BE2C (cell line): ENCODE results near the gene AGFG1.

Experiments used
- DNase-seq: peaks from one replicate; pipeline ENCODE4 v3.0.0-alpha.2; 2020
- H3K27me3 ChIP-seq: fragments of 250-450 bp; sonication (Bioruptor Pico); 2 replicates; pipeline ENCODE4 v1.5.1; 2020; ENCODE audit warnings: mild to moderate bottlenecking
- H3K36me3 ChIP-seq: fragments of 250-450 bp; sonication (Bioruptor Pico); 2 replicates; pipeline ENCODE4 v1.5.1; 2020; ENCODE audit warnings: mild to moderate bottlenecking
- H3K4me1 ChIP-seq: fragments of 250-450 bp; sonication (Bioruptor Pico); 2 replicates; pipeline ENCODE4 v1.5.1; 2020
- H3K4me3 ChIP-seq: 2 replicates; pipeline ENCODE4 v1.5.1; 2011; ENCODE audit warnings: low read depth, low read length
- H3K9me3 ChIP-seq: fragments of 250-450 bp; sonication (Bioruptor Pico); 2 replicates; pipeline ENCODE4 v1.5.1; 2020
- CTCF ChIP-seq: IDR thresholded peaks from 2 replicates; pipeline ENCODE4 v1.5.1; 2012; ENCODE audit warnings: mild to moderate bottlenecking, low read depth, low read length

AGFG1 gene

GRCh38 chr2:227473806-227474205, 1.9 kb downstream of the AGFG1 start:
- H3K27me3 ChIP-seq: no peaks in the 10 kb centered on the region
- H3K4me3 ChIP-seq: peak overlapping the region; percentile 75
- TF ChIP-seq CTCF: no peak
- H3K9me3 ChIP-seq: no peaks in the 10 kb centered on the region
- no peak for DNase-seq
- no peaks in the 10 kb centered on the region for H3K4me1 ChIP-seq
- no peaks in the 10 kb centered on the region for H3K36me3 ChIP-seq

- no peaks in the 10 kb centered on the region for H3K9me3 ChIP-seq
- DNase-seq: no peak
- H3K27me3 ChIP-seq: no peaks in the 10 kb centered on the region
- H3K4me1 ChIP-seq: no peaks in the 10 kb centered on the region
- no peak for TF ChIP-seq CTCF
- H3K4me3 ChIP-seq: no peak overlapping the region
- H3K36me3 ChIP-seq: no peaks in the 10 kb centered on the region
Measured at GRCh38 chr2:227474410-227474809, 2.5 kb downstream of the AGFG1 start.

- Histone ChIP-seq H3K27me3 (no peaks in the 10 kb centered on the region), H3K36me3 (no peaks in the 10 kb centered on the region), H3K4me3 (no peak overlapping the region), H3K9me3 (no peaks in the 10 kb centered on the region), H3K4me1 (peaks cover 3% of the 10 kb centered on the region; the same call in 1 of the 2 replicates)
- TF ChIP-seq CTCF: no peak
- DNase-seq: no peak
Measured at GRCh38 chr2:227477291-227477690, 5.3 kb downstream of the AGFG1 start.

GRCh38 chr2:227479865-227480475, 8.0 kb downstream of the AGFG1 start:
- peak; percentile 51 for TF ChIP-seq CTCF
- Histone ChIP-seq H3K36me3 (no peaks in the 10 kb centered on the region), H3K4me1 (peaks cover 3% of the 10 kb centered on the region; the same call in 1 of the 2 replicates), H3K9me3 (no peaks in the 10 kb centered on the region), H3K27me3 (no peaks in the 10 kb centered on the region), H3K4me3 (no peak overlapping the region)
- DNase-seq: no peak

- DNase-seq: no peak
- Histone ChIP-seq H3K4me1 (peaks cover 3% of the 10 kb centered on the region; the same call in 1 of the 2 replicates), H3K4me3 (no peak overlapping the region), H3K36me3 (no peaks in the 10 kb centered on the region), H3K9me3 (no peaks in the 10 kb centered on the region), H3K27me3 (no peaks in the 10 kb centered on the region)
- no peak for TF ChIP-seq CTCF
Measured at GRCh38 chr2:227480528-227480927, 8.6 kb downstream of the AGFG1 start.

GRCh38 chr2:227482638-227483340, 10.8 kb downstream of the AGFG1 start:
- Histone ChIP-seq H3K36me3 (no peaks in the 10 kb centered on the region), H3K9me3 (no peaks in the 10 kb centered on the region; the same call in 1 of the 2 replicates), H3K4me1 (peaks cover 3% of the 10 kb centered on the region; the same call in 1 of the 2 replicates), H3K4me3 (no peak overlapping the region), H3K27me3 (no peaks in the 10 kb centered on the region; the same call in 1 of the 2 replicates)
- DNase-seq: no peak
- TF ChIP-seq CTCF: no peak
